ENCODE data around the gene DHX15. TPM values are rescaled to one million over a fixed set of nuclear protein-coding genes. Genes with fewer than 3 reads are reported as not detected.

The DHX15 gene
- total RNA-seq, 6 experiments from 2014 or later = 98.9 to 117 (median 110) TPM

GRCh38 chr4:24599275-24599674 is 14.9 kb upstream of the DHX15 start:
- Mint-ChIP-seq H3K9me3 (peaks cover 9% of the 10 kb centered on the region), H3K4me1 (ENCODE audit: low read depth) (peaks cover 16% of the 10 kb centered on the region), H3K36me3 (ENCODE audit: low read depth) (no peaks in the 10 kb centered on the region), H3K27ac (no peak overlapping the region), H3K27me3 (ENCODE audit: insufficient read depth) (peaks cover 21% of the 10 kb centered on the region), H3K4me3 (no peak overlapping the region)
- no peak for TF ChIP-seq CTCF (IDR thresholded peaks at IDR 0.05)
- DNase-seq = no peak

- no peak for DNase-seq
- peaks cover 9% of the 10 kb centered on the region for H3K9me3 Mint-ChIP-seq
- no peak overlapping the region for H3K4me3 Mint-ChIP-seq
- H3K27me3 Mint-ChIP-seq (ENCODE audit: insufficient read depth) = peaks cover 21% of the 10 kb centered on the region
- H3K36me3 Mint-ChIP-seq (ENCODE audit: low read depth) = no peaks in the 10 kb centered on the region
- peaks cover 16% of the 10 kb centered on the region for H3K4me1 Mint-ChIP-seq (ENCODE audit: low read depth)
- no peak for TF ChIP-seq CTCF (IDR thresholded peaks at IDR 0.05)
- no peak overlapping the region for H3K27ac Mint-ChIP-seq
Measured at GRCh38 chr4:24598025-24598424, 13.7 kb upstream of the DHX15 start.

GRCh38 chr4:24595659-24596058 is 11.3 kb upstream of the DHX15 start:
- Mint-ChIP-seq H3K4me3 (no peak overlapping the region), H3K27ac (no peak overlapping the region), H3K27me3 (ENCODE audit: insufficient read depth) (peaks cover 9% of the 10 kb centered on the region), H3K4me1 (ENCODE audit: low read depth) (peaks cover 16% of the 10 kb centered on the region), H3K9me3 (peaks cover 9% of the 10 kb centered on the region), H3K36me3 (ENCODE audit: low read depth) (no peaks in the 10 kb centered on the region)
- DNase-seq = no peak
- TF ChIP-seq CTCF (IDR thresholded peaks at IDR 0.05) = no peak

GRCh38 chr4:24594887-24595286 is 10.5 kb upstream of the DHX15 start:
- Mint-ChIP-seq H3K4me1 (ENCODE audit: low read depth) (peaks cover 16% of the 10 kb centered on the region), H3K9me3 (peaks cover 14% of the 10 kb centered on the region), H3K27me3 (ENCODE audit: insufficient read depth) (peaks cover 4% of the 10 kb centered on the region; the same call in 1 of the 2 replicates), H3K36me3 (ENCODE audit: low read depth) (peaks cover 1% of the 10 kb centered on the region; the same call in 1 of the 2 replicates), H3K4me3 (no peak overlapping the region), H3K27ac (no peak overlapping the region)
- peak; percentile 55 for DNase-seq
- no peak for TF ChIP-seq CTCF (IDR thresholded peaks at IDR 0.05)

- Mint-ChIP-seq H3K36me3 (ENCODE audit: low read depth) (peaks cover 4% of the 10 kb centered on the region; the same call in 1 of the 2 replicates), H3K27ac (no peak overlapping the region), H3K27me3 (ENCODE audit: insufficient read depth) (peaks cover 6% of the 10 kb centered on the region; the same call in 1 of the 2 replicates), H3K9me3 (peaks cover 8% of the 10 kb centered on the region), H3K4me3 (no peak overlapping the region), H3K4me1 (ENCODE audit: low read depth) (0 out of 2 replicates have a peak, but pooled peaks cover 4% of the 10 kb centered on the region)
- no peak for TF ChIP-seq CTCF (IDR thresholded peaks at IDR 0.05)
- no peak for DNase-seq
Measured at GRCh38 chr4:24589448-24589847, 5.1 kb upstream of the DHX15 start.

All from HFFc6 (cell line).